Astrocyte of the cerebellum (primary cell): ENCODE measurements around the gene WNT3A.

Experiments
- DNase-seq: peaks from one replicate; pipeline ENCODE4 v3.0.0-alpha.2; 2011; ENCODE audit warnings: low read depth
- H3K4me3 ChIP-seq: 2 replicates; pipeline ENCODE4 v1.5.1; 2011; ENCODE audit warnings: mild to moderate bottlenecking, low read depth, low read length, moderate library complexity
- CTCF ChIP-seq: IDR thresholded peaks from 2 replicates; pipeline ENCODE4 v1.5.1; 2012; ENCODE audit warnings: low read length, low read depth, moderate library complexity, mild to moderate bottlenecking; ENCODE audit errors: missing control alignments
- in situ Hi-C: cut with HindIII; loops from 2 replicates; pipeline ENCODE4 v1.10.0; 2017; ENCODE audit warnings: low sequenced_read_pairs

Gene WNT3A

GRCh38 chr1:228032041-228032440 lies 25.2 kb downstream of the WNT3A start:
- no peak for TF ChIP-seq CTCF
- no peak for DNase-seq
- in situ Hi-C loops, result no loop called here
- no peak overlapping the region for H3K4me3 ChIP-seq

- in situ Hi-C loops, result no loop called here
- TF ChIP-seq CTCF, result no peak
- no peak for DNase-seq
- no peak overlapping the region for H3K4me3 ChIP-seq
Observed at GRCh38 chr1:228033376-228033775, 26.6 kb downstream of the WNT3A start.

GRCh38 chr1:228034954-228035837 lies 28.4 kb downstream of the WNT3A start:
- DNase-seq, result no peak
- H3K4me3 ChIP-seq, result no peak overlapping the region
- TF ChIP-seq CTCF, result no peak
- in situ Hi-C loops, result no loop called here

- DNase-seq, result no peak
- H3K4me3 ChIP-seq, result no peak overlapping the region
- in situ Hi-C loops, result no loop called here
- no peak for TF ChIP-seq CTCF
Observed at GRCh38 chr1:228035844-228036243, 29.0 kb downstream of the WNT3A start.

GRCh38 chr1:228036701-228037231 lies 30.0 kb downstream of the WNT3A start:
- no peak for TF ChIP-seq CTCF
- in situ Hi-C loops, result no loop called here
- DNase-seq, result no peak
- H3K4me3 ChIP-seq, result no peak overlapping the region

GRCh38 chr1:228037401-228038386 lies 30.9 kb downstream of the WNT3A start:
- TF ChIP-seq CTCF, result no peak
- H3K4me3 ChIP-seq, result no peak overlapping the region
- no peak for DNase-seq
- in situ Hi-C loops, result no loop called here
